HT-29 (cell line): ENCODE results near the gene BRINP1. TPM values are rescaled to one million over a fixed set of nuclear protein-coding genes. Genes with fewer than 3 reads are reported as not detected.

Experiments
- DNase-seq: peaks from one replicate; pipeline ENCODE4 v3.0.0-alpha.2; 2015; ENCODE audit warnings: low spot score
- total RNA-seq: library from RNA; depleted of rRNA; stranded (reverse); fragments of >200 nt; shearing (Covaris generic); gene quantifications from 2 replicates; pipeline ENCODE4 v1.2.3, GENCODE V29; 2014

Gene BRINP1
- total RNA-seq, 1 experiment from 2014 or later: not detected

DNA sequence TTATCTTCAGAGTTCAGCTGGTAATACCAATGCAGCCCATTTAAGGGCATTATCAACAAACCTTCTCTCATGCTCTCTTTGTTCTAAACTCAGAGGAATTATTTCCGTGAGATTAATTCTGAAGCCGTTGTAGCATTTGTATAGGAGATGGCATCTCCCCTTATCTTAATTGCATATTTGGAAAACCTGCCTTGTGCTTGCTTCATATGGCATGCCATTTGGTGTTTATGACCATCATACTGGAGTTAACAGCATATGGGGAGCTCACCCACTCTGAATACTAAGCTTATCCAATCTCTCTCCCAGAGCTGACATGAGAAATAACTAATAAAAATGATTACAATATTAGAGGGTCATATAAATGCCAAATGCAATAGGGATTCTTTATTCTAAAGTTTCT is 243.2 kb downstream of the BRINP1 start:
- no peak for DNase-seq

DNA sequence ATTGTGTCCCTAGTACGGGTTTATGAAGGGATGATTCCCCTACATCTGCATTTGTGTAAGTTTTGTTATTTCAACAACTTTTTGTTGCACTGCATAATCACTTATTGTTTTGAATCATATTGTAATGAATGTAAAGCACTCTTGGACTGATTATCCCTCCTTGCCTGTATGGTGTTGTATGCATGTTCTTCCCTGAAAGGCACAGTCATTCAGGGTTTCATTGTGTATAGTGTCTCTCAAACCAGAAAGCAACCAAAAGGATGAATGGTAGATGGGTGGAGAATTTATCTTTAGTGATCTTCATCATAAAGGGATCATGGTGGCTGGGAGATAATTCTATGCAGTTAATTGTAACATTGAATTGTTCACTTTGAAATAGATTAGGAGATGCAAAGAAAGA is 247.3 kb downstream of the BRINP1 start:
- DNase-seq: no peak

- no peak for DNase-seq
Measured at GRCh38 chr9:119117409-119117808, 251.8 kb downstream of the BRINP1 start.
